ENCODE measurements around the gene PRKCA.

GRCh38 chr17:66515974-66516373 lies 213.6 kb downstream of the PRKCA start:
- TF ChIP-seq CTCF (conservative IDR thresholded peaks at IDR 0.05; ENCODE audit: low read depth, low read length), result no peak
- no peak for TF ChIP-seq EZH2 (IDR thresholded peaks at IDR 0.05; ENCODE audit: low read length, unreplicated experiment)
- TF ChIP-seq EZH2phosphoT487 (IDR thresholded peaks at IDR 0.05; ENCODE audit: borderline replicate concordance, low read length), result no peak
